ENCODE measurements around the gene ACACB.

Gene ACACB

GRCh38 chr12:109192358-109192757 lies 76.0 kb downstream of the ACACB start:
- no peak for TF ChIP-seq TAF1 (IDR thresholded peaks at IDR 0.05; ENCODE audit: borderline replicate concordance, insufficient read depth, low read length)
- no peak for TF ChIP-seq REST (IDR thresholded peaks at IDR 0.05; ENCODE audit: insufficient read depth in 1 of 2, low read depth in 2 of 2, low read length in 2 of 2)
- TF ChIP-seq SIN3A (IDR thresholded peaks at IDR 0.05; ENCODE audit: borderline replicate concordance, insufficient read depth, low read length), result no peak
- TF ChIP-seq FOXP2 (optimal IDR thresholded peaks at IDR 0.05; ENCODE audit: borderline replicate concordance, extremely low read depth, extremely low read length, insufficient read depth), result no peak
- TF ChIP-seq POLR2AphosphoS5 (IDR thresholded peaks at IDR 0.05; ENCODE audit: low read depth, low read length), result no peak

- TF ChIP-seq REST (IDR thresholded peaks at IDR 0.05; ENCODE audit: insufficient read depth in 1 of 2, low read depth in 2 of 2, low read length in 2 of 2) (no peak), POLR2AphosphoS5 (IDR thresholded peaks at IDR 0.05; ENCODE audit: low read depth, low read length) (no peak), TAF1 (IDR thresholded peaks at IDR 0.05; ENCODE audit: borderline replicate concordance, insufficient read depth, low read length) (no peak), FOXP2 (optimal IDR thresholded peaks at IDR 0.05; ENCODE audit: borderline replicate concordance, extremely low read depth, extremely low read length, insufficient read depth) (no peak), SIN3A (IDR thresholded peaks at IDR 0.05; ENCODE audit: borderline replicate concordance, insufficient read depth, low read length) (no peak)
These were observed 77.5 kb downstream of the ACACB start for GRCh38 chr12:109193896-109194295.

- TF ChIP-seq FOXP2 (optimal IDR thresholded peaks at IDR 0.05; ENCODE audit: borderline replicate concordance, extremely low read depth, extremely low read length, insufficient read depth) (no peak), REST (IDR thresholded peaks at IDR 0.05; ENCODE audit: insufficient read depth in 1 of 2, low read depth in 2 of 2, low read length in 2 of 2) (no peak), SIN3A (IDR thresholded peaks at IDR 0.05; ENCODE audit: borderline replicate concordance, insufficient read depth, low read length) (no peak), TAF1 (IDR thresholded peaks at IDR 0.05; ENCODE audit: borderline replicate concordance, insufficient read depth, low read length) (no peak), POLR2AphosphoS5 (IDR thresholded peaks at IDR 0.05; ENCODE audit: low read depth, low read length) (no peak)
These were observed 79.9 kb downstream of the ACACB start for GRCh38 chr12:109196332-109196731.

GRCh38 chr12:109197327-109197726 lies 80.9 kb downstream of the ACACB start:
- TF ChIP-seq SIN3A (IDR thresholded peaks at IDR 0.05; ENCODE audit: borderline replicate concordance, insufficient read depth, low read length), result no peak
- no peak for TF ChIP-seq FOXP2 (optimal IDR thresholded peaks at IDR 0.05; ENCODE audit: borderline replicate concordance, extremely low read depth, extremely low read length, insufficient read depth)
- no peak for TF ChIP-seq TAF1 (IDR thresholded peaks at IDR 0.05; ENCODE audit: borderline replicate concordance, insufficient read depth, low read length)
- TF ChIP-seq POLR2AphosphoS5 (IDR thresholded peaks at IDR 0.05; ENCODE audit: low read depth, low read length), result no peak
- TF ChIP-seq REST (IDR thresholded peaks at IDR 0.05; ENCODE audit: insufficient read depth in 1 of 2, low read depth in 2 of 2, low read length in 2 of 2), result no peak

DNA sequence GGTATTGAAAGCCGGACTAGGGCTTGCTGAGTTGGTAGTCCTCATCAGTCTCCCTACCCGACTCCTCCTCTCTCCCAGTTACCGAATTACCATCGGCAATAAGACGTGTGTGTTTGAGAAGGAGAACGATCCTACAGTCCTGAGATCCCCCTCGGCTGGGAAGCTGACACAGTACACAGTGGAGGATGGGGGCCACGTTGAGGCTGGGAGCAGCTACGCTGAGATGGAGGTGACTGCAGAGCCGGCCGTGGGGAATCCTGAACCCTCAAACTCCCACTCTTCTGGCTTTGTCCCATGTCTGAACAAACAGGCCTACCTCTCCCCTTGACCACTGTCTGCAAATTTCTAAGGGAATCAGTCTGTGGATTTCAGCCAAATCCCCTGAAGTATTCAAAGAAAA lies 82.9 kb downstream of the ACACB start:
- TF ChIP-seq TAF1 (IDR thresholded peaks at IDR 0.05; ENCODE audit: borderline replicate concordance, insufficient read depth, low read length) (no peak), POLR2AphosphoS5 (IDR thresholded peaks at IDR 0.05; ENCODE audit: low read depth, low read length) (no peak), SIN3A (IDR thresholded peaks at IDR 0.05; ENCODE audit: borderline replicate concordance, insufficient read depth, low read length) (no peak), REST (IDR thresholded peaks at IDR 0.05; ENCODE audit: insufficient read depth in 1 of 2, low read depth in 2 of 2, low read length in 2 of 2) (no peak), FOXP2 (optimal IDR thresholded peaks at IDR 0.05; ENCODE audit: borderline replicate concordance, extremely low read depth, extremely low read length, insufficient read depth) (no peak)
